ENCODE measurements around the gene ARHGAP9. TPM values are rescaled to one million over a fixed set of nuclear protein-coding genes. Genes with fewer than 3 reads are reported as not detected.

ARHGAP9 gene
- total RNA-seq, 1 experiment from 2014 or later = 3.6 TPM

DNA sequence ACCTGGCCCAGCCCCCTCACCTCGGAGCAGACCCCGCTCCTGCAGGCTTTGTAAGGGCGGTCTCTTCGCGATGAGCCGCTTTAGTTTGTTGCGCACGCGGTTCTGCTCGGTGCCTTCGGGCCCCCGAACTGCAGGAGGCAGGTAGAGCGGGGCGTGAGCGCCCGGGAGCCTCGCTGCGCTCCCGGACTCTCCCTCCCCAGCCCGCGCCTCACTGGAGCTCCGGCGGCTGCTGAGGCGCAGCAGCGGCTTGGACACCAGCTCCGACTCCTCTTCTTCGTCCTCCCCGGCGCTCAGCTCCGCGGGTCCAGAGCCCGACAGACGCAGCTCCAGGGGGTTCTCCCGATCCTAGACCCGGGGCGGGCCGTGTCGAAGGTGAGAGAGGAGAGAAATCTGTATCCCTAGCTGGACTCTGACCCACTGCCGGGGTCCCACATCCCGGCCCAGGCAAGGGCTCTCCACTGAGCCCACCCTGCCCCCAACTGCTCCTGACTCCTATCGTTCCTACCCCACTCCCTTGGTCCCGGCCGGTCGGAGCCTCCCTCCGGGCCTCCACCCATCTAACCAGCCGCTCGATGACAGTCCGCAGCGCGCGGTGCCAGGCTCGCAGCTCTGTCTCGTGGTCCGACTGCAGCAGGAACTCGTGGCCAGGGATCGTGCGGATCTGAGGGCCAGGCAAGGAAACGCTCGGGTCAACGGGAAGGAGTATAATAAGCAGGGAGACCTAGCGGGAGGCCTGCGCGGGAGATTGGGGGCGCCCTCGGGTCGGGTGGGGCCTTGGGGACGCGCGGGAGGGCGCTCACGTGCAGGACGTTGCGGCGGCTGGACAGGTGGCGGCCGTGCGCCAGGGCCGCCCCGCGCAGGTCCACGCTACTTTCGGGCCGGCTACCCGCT is 4.2 kb downstream of the ARHGAP9 start:
- Mint-ChIP-seq H3K36me3 (no peaks in the 10 kb centered on the region), H3K4me3 (peak overlapping the region; percentile 77), H3K27me3 (ENCODE audit: low read depth) (peaks cover 95% of the 10 kb centered on the region), H3K9me3 (no peaks in the 10 kb centered on the region), H3K27ac (no peak overlapping the region), H3K4me1 (peaks cover 31% of the 10 kb centered on the region)
- CTCF ChIA-PET = interaction anchor here (0.5 to 5.0 kb wide), 26 partner anchors 8 to 388 kb away, joined by 3 to 88 read pairs (median 5); partner anchors contain the start of genes ARHGEF25, GLI1, INHBE and LRP1
- POLR2A ChIA-PET = interaction anchor here (0.6 to 1.7 kb wide), 5 partner anchors 12 to 723 kb away, joined by 3 to 8 read pairs (median 4); no protein-coding TSS in a partner anchor
- DNase-seq (ENCODE audit: low spot score) (peak; percentile 52), ATAC-seq (peak; percentile 34)
- TF ChIP-seq, protein P1, sequence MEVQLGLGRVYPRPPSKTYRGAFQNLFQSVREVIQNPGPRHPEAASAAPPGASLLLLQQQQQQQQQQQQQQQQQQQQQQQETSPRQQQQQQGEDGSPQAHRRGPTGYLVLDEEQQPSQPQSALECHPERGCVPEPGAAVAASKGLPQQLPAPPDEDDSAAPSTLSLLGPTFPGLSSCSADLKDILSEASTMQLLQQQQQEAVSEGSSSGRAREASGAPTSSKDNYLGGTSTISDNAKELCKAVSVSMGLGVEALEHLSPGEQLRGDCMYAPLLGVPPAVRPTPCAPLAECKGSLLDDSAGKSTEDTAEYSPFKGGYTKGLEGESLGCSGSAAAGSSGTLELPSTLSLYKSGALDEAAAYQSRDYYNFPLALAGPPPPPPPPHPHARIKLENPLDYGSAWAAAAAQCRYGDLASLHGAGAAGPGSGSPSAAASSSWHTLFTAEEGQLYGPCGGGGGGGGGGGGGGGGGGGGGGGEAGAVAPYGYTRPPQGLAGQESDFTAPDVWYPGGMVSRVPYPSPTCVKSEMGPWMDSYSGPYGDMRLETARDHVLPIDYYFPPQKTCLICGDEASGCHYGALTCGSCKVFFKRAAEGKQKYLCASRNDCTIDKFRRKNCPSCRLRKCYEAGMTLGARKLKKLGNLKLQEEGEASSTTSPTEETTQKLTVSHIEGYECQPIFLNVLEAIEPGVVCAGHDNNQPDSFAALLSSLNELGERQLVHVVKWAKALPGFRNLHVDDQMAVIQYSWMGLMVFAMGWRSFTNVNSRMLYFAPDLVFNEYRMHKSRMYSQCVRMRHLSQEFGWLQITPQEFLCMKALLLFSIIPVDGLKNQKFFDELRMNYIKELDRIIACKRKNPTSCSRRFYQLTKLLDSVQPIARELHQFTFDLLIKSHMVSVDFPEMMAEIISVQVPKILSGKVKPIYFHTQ (CRISPR knock-in tag; IDR thresholded peaks at IDR 0.05) = no peak
- TF ChIP-seq ZNF232 (CRISPR knock-in tag; IDR thresholded peaks at IDR 0.05) (no peak), ZBTB21 (CRISPR knock-in tag; IDR thresholded peaks at IDR 0.05; ENCODE audit: borderline replicate concordance) (0 out of 2 replicates have a peak, but pooled peaks have one; percentile 55), ZNF671 (CRISPR knock-in tag; IDR thresholded peaks at IDR 0.05) (no peak), ZNF263 (CRISPR knock-in tag; IDR thresholded peaks at IDR 0.05; ENCODE audit: low read depth) (peak; percentile 73), NFE2L1 (CRISPR knock-in tag; IDR thresholded peaks at IDR 0.05) (no peak), NR2C2 (CRISPR knock-in tag; IDR thresholded peaks at IDR 0.05) (no peak), KAT7 (CRISPR knock-in tag; IDR thresholded peaks at IDR 0.05; ENCODE audit: borderline replicate concordance) (0 out of 2 replicates have a peak, but pooled peaks have one; percentile 28), SMAD3 (CRISPR knock-in tag; IDR thresholded peaks at IDR 0.05; ENCODE audit: borderline replicate concordance) (no peak), FOXP1 (CRISPR knock-in tag; IDR thresholded peaks at IDR 0.05; ENCODE audit: borderline replicate concordance) (no peak; the same call in 1 of the 2 replicates)
- TF ChIP-seq, protein P2, sequence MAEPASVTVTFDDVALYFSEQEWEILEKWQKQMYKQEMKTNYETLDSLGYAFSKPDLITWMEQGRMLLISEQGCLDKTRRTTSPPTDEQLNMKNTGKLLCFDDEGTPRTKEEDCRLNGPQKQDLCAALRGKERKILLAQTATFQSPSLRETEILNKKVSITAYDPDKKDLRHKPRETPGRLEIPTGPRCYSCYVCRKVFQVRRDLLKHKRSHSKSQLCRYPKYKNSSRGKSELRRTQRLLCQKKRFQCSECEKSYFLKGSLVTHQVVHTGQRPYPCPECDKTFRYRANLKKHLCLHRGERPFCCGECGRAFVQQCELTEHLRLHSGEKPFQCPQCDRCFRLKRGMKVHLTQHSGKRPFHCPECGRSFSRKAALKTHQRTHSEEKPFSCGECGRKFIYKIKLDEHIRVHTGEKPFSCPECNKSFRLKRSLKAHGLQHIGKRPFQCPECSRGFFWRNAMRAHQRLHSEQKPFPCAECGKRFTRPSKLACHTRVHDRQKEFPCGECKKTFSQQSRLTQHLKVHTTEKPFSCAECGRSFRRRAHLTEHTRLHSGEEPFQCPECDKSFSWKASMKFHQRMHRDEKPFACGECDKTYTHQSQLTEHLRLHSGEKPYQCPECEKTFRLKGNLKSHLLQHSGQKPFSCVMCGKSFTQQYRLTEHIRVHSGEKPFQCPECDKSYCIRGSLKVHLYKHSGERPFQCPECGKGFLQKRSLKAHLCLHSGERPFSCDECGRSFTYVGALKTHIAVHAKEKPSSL (CRISPR knock-in tag; conservative IDR thresholded peaks at IDR 0.05) = no peak
- TF ChIP-seq, protein P3, sequence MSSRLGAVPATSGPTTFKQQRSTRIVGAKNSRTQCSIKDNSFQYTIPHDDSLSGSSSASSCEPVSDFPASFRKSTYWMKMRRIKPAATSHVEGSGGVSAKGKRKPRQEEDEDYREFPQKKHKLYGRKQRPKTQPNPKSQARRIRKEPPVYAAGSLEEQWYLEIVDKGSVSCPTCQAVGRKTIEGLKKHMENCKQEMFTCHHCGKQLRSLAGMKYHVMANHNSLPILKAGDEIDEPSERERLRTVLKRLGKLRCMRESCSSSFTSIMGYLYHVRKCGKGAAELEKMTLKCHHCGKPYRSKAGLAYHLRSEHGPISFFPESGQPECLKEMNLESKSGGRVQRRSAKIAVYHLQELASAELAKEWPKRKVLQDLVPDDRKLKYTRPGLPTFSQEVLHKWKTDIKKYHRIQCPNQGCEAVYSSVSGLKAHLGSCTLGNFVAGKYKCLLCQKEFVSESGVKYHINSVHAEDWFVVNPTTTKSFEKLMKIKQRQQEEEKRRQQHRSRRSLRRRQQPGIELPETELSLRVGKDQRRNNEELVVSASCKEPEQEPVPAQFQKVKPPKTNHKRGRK (CRISPR knock-in tag; IDR thresholded peaks at IDR 0.05; ENCODE audit: borderline replicate concordance) = no peak
- TF ChIP-seq, protein P4, sequence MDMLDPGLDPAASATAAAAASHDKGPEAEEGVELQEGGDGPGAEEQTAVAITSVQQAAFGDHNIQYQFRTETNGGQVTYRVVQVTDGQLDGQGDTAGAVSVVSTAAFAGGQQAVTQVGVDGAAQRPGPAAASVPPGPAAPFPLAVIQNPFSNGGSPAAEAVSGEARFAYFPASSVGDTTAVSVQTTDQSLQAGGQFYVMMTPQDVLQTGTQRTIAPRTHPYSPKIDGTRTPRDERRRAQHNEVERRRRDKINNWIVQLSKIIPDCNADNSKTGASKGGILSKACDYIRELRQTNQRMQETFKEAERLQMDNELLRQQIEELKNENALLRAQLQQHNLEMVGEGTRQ (CRISPR knock-in tag; IDR thresholded peaks at IDR 0.05) = peak; percentile 9; the same call in 1 of the 2 replicates
- TF ChIP-seq, protein P5, sequence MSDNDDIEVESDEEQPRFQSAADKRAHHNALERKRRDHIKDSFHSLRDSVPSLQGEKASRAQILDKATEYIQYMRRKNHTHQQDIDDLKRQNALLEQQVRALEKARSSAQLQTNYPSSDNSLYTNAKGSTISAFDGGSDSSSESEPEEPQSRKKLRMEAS (CRISPR knock-in tag; IDR thresholded peaks at IDR 0.05) = peak; percentile 45; the same call in 1 of the 2 replicates
- TF ChIP-seq, protein P6, sequence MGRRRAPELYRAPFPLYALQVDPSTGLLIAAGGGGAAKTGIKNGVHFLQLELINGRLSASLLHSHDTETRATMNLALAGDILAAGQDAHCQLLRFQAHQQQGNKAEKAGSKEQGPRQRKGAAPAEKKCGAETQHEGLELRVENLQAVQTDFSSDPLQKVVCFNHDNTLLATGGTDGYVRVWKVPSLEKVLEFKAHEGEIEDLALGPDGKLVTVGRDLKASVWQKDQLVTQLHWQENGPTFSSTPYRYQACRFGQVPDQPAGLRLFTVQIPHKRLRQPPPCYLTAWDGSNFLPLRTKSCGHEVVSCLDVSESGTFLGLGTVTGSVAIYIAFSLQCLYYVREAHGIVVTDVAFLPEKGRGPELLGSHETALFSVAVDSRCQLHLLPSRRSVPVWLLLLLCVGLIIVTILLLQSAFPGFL (CRISPR knock-in tag; IDR thresholded peaks at IDR 0.05; ENCODE audit: borderline replicate concordance) = no peak
- TF ChIP-seq, protein P7, sequence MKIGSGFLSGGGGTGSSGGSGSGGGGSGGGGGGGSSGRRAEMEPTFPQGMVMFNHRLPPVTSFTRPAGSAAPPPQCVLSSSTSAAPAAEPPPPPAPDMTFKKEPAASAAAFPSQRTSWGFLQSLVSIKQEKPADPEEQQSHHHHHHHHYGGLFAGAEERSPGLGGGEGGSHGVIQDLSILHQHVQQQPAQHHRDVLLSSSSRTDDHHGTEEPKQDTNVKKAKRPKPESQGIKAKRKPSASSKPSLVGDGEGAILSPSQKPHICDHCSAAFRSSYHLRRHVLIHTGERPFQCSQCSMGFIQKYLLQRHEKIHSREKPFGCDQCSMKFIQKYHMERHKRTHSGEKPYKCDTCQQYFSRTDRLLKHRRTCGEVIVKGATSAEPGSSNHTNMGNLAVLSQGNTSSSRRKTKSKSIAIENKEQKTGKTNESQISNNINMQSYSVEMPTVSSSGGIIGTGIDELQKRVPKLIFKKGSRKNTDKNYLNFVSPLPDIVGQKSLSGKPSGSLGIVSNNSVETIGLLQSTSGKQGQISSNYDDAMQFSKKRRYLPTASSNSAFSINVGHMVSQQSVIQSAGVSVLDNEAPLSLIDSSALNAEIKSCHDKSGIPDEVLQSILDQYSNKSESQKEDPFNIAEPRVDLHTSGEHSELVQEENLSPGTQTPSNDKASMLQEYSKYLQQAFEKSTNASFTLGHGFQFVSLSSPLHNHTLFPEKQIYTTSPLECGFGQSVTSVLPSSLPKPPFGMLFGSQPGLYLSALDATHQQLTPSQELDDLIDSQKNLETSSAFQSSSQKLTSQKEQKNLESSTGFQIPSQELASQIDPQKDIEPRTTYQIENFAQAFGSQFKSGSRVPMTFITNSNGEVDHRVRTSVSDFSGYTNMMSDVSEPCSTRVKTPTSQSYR (CRISPR knock-in tag; IDR thresholded peaks at IDR 0.05) = no peak
- TF ChIP-seq, protein P8, sequence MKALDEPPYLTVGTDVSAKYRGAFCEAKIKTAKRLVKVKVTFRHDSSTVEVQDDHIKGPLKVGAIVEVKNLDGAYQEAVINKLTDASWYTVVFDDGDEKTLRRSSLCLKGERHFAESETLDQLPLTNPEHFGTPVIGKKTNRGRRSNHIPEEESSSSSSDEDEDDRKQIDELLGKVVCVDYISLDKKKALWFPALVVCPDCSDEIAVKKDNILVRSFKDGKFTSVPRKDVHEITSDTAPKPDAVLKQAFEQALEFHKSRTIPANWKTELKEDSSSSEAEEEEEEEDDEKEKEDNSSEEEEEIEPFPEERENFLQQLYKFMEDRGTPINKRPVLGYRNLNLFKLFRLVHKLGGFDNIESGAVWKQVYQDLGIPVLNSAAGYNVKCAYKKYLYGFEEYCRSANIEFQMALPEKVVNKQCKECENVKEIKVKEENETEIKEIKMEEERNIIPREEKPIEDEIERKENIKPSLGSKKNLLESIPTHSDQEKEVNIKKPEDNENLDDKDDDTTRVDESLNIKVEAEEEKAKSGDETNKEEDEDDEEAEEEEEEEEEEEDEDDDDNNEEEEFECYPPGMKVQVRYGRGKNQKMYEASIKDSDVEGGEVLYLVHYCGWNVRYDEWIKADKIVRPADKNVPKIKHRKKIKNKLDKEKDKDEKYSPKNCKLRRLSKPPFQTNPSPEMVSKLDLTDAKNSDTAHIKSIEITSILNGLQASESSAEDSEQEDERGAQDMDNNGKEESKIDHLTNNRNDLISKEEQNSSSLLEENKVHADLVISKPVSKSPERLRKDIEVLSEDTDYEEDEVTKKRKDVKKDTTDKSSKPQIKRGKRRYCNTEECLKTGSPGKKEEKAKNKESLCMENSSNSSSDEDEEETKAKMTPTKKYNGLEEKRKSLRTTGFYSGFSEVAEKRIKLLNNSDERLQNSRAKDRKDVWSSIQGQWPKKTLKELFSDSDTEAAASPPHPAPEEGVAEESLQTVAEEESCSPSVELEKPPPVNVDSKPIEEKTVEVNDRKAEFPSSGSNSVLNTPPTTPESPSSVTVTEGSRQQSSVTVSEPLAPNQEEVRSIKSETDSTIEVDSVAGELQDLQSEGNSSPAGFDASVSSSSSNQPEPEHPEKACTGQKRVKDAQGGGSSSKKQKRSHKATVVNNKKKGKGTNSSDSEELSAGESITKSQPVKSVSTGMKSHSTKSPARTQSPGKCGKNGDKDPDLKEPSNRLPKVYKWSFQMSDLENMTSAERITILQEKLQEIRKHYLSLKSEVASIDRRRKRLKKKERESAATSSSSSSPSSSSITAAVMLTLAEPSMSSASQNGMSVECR (CRISPR knock-in tag; IDR thresholded peaks at IDR 0.05; ENCODE audit: borderline replicate concordance) = no peak
